Activated T-cell treated with anti-CD3 and anti-CD28 coated beads, Interleukin-2, amount 50 U/mL, for 72 hours (primary cell): ENCODE data around the gene KMT5B. TPM values are rescaled to one million over a fixed set of nuclear protein-coding genes. Genes with fewer than 3 reads are reported as not detected.

ENCODE experiments used
- ATAC-seq, 2 donors: fragments of 150-1000 bp; cut with Tn5 transposase; replicated peaks in 1 of 2; 2 replicates each; pipeline ENCODE4 v1.10.0; 2021; ENCODE audit warnings: moderate library complexity in 2 of 2, mild to moderate bottlenecking in 1 of 2
- DNase-seq, 2 donors: peaks; one replicate each; pipeline ENCODE4 v3.0.0; 2021 to 2022; ENCODE audit warnings: mixed read lengths in 1 of 2
- H3K27ac Mint-ChIP-seq: one replicate; pipeline ENCODE4 v1.8.0; 2022; ENCODE audit warnings: mild to moderate bottlenecking, moderate library complexity, mixed read lengths
- H3K27me3 Mint-ChIP-seq: one replicate; pipeline ENCODE4 v1.8.0; 2022; ENCODE audit warnings: low read depth, mixed read lengths
- H3K36me3 Mint-ChIP-seq, 2 donors: one replicate each; pipeline ENCODE4 v1.8.0; 2022; ENCODE audit warnings: mixed read lengths in 2 of 2, mild to moderate bottlenecking in 1 of 2; ENCODE audit not compliant: insufficient read depth in 2 of 2
- H3K4me1 Mint-ChIP-seq: one replicate; pipeline ENCODE4 v1.8.0; 2022; ENCODE audit warnings: low read depth, mixed read lengths
- H3K4me3 Mint-ChIP-seq, 2 donors: one replicate each; pipeline ENCODE4 v1.8.0; 2022; ENCODE audit warnings: mild to moderate bottlenecking in 2 of 2, mixed read lengths in 2 of 2, moderate library complexity in 2 of 2
- H3K9me3 Mint-ChIP-seq, 2 donors: one replicate each; pipeline ENCODE4 v1.8.0; 2022; ENCODE audit warnings: mixed read lengths in 2 of 2
- total RNA-seq, 2 donors: library from RNA; stranded (reverse); gene quantifications; one replicate each; pipeline ENCODE4 v1.2.3, GENCODE V29; 2022

KMT5B gene
- total RNA-seq, 2 donors from 2014 or later, result 26.9 to 34.1 TPM

DNA sequence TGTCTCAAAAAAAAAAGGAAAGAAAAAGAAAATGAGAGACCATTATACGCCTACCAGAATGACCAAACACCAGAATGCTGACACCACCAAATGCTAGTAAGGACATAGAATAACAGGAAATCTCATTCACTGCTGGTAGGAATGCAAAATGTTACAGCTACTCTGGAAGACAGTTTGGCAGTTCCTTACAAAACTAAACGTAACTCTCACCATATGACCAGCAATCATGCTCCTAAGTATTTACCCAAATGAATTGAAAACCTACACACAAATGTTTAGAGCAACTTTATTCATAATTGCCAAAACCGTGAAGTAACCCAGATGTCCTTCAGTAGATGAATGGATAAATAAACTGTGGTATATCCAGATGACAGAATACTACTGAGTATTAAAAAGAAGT, 99.1 kb downstream of the KMT5B start:
- ATAC-seq (no peak), DNase-seq (no peak)
- Mint-ChIP-seq H3K4me3 (no peak overlapping the region), H3K4me1 (peaks cover 18% of the 10 kb centered on the region), H3K9me3 (no peaks in the 10 kb centered on the region), H3K27me3 (no peaks in the 10 kb centered on the region), H3K36me3 (peaks cover 0 to 2% of the 10 kb centered on the region in 2 donors), H3K27ac (no peak overlapping the region)

GRCh38 chr11:68107689-68108088, 105.4 kb downstream of the KMT5B start:
- Mint-ChIP-seq H3K9me3 (no peaks in the 10 kb centered on the region), H3K27ac (no peak overlapping the region), H3K27me3 (no peaks in the 10 kb centered on the region), H3K36me3 (no peaks in the 10 kb centered on the region), H3K4me1 (peaks cover 5% of the 10 kb centered on the region), H3K4me3 (no peak overlapping the region)
- DNase-seq (no peak), ATAC-seq (no peak)

GRCh38 chr11:68106165-68106940, 106.7 kb downstream of the KMT5B start:
- H3K36me3 Mint-ChIP-seq, result no peaks in the 10 kb centered on the region
- peaks cover 5% of the 10 kb centered on the region for H3K4me1 Mint-ChIP-seq
- no peak for DNase-seq
- H3K27me3 Mint-ChIP-seq, result no peaks in the 10 kb centered on the region
- no peaks in the 10 kb centered on the region for H3K9me3 Mint-ChIP-seq
- H3K4me3 Mint-ChIP-seq, result no peak overlapping the region
- no peak overlapping the region for H3K27ac Mint-ChIP-seq
- ATAC-seq, result no peak

Other genes with a start within 250 kb of the KMT5B start
- gene UNC93B1, start 209.2 kb downstream of the KMT5B start, total RNA-seq, result 10 to 100 TPM in 1 of 2 donors, 1 to 10 TPM in 1; 8.0 to 16.7 TPM
- gene ALDH3B1, start 203.0 kb downstream of the KMT5B start, total RNA-seq, result under 1 TPM; 0.10 to 0.16 TPM
- gene NDUFS8, start 182.6 kb downstream of the KMT5B start, total RNA-seq, result 100 to 1,000 TPM; 128 to 129 TPM
- 100 to 1,000 TPM; 141 to 146 TPM for gene TCIRG1, start 174.3 kb downstream of the KMT5B start, total RNA-seq
- gene CHKA, start 91.9 kb downstream of the KMT5B start, total RNA-seq, result 10 to 100 TPM; 11.6 to 16.7 TPM
- gene C11orf24, start 58.7 kb upstream of the KMT5B start, total RNA-seq, result 10 to 100 TPM; 24.7 to 28.4 TPM
- gene LRP5, start 99.3 kb upstream of the KMT5B start, total RNA-seq, result 1 to 10 TPM; 6.8 to 9.3 TPM
- 100 to 1,000 TPM; 111 to 128 TPM for gene PPP6R3, start 247.5 kb upstream of the KMT5B start, total RNA-seq